Myocyte (in vitro differentiated cells): ENCODE measurements around the gene TIMM29. TPM values are rescaled to one million over a fixed set of nuclear protein-coding genes. Genes with fewer than 3 reads are reported as not detected.

Experiments
- DNase-seq: peaks from one replicate; pipeline ENCODE4 v3.0.0-alpha.2; 2012; ENCODE audit warnings: low read depth
- total RNA-seq: library from RNA; depleted of rRNA; stranded (reverse); fragments of >200 nt; gene quantifications from 2 replicates; pipeline ENCODE4 v1.2.3, GENCODE V29; 2014

The TIMM29 gene
- total RNA-seq, 1 donor from 2014 or later = 33.8 TPM

- DNase-seq = peak; percentile 97
Measured at GRCh38 chr19:10911579-10912363, 16.8 kb upstream of the TIMM29 start.

DNA sequence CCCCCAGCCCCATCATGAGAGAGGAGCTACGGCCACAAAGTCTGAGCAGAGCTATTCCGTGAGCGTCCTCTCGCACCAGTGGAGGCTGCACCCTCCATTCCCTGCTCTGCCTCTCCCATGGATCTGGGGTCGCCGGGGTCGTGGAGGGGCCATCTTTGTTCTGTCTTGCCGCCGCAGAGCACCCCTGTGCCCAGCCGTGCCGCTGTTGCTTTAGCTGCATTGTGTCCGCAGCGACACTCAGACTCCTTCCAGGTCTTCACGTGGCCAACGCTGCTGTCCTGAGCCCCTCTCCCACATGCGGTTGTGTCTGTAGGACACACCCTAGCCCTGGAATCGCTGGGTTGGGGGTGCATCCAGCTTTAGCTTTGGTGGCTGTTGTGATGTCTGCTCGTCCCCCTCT is 16.0 kb upstream of the TIMM29 start:
- no peak for DNase-seq

GRCh38 chr19:10913716-10914340 is 14.8 kb upstream of the TIMM29 start:
- no peak for DNase-seq

DNA sequence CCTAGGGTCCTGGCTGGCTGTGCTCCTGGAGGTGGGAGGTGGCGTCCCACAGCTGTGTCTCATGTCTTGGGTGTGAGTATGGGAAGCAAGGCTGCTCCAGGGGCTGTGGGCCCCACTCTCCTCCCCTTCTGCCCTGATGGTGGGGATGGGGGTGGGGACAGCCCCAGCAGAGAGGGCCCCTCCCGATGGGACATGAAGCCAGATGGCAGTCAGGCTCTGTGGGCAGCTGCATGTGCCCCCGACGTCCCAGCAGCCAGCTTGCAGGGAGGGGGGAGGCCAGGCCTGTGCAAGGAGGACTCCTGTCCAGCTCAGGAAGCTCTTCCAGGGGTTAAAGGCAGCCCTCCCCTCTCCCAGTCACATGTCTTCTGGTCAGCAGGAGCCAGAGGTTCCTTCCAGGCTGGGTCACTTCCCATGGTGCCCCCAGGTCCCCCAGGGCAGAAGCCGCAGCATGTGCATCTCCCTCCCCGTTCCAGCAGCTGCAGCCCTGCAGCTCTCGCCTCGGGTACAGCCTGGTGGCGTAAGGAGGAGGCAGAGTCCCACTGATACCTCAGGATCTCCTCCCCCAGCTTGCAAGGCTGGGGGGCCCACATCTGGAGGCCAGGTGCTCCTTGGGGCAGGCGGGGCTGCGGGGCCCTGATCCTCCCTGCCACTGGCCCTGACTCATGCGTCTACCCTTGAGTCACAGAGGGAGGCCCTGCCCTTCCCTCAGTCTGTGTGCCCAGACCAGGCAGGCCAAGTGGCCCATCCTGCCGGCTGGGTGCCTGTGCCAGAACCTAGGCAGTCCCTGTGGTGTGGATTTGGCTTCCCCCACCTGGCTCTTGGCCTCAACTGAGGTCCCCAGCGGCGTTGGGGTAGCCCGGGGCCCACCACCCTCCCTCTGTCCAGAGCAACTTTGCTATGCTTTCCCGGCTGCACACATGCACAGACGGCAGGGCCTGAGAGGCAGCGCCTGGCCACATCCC is 13.2 kb upstream of the TIMM29 start:
- DNase-seq = peak; percentile 87

DNA sequence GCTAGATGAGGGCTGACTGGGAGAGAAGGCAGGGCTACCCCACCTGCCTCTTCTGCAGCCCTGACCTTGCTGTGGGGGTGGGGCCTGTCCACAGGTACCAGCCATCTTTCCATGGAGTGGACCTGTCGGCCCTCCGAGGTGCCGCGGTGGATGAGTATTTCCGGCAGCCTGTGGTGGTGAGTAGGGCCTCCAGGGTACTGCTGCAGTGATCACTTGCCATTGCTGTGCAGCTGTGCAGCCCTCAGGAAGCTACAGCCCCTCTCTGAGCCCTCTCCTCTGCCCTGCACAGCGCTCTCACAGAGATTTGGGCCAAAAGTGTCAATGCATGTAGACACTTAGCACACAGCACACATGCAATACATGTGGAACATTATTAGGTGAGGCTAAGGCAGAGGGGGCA is 12.0 kb upstream of the TIMM29 start:
- no peak for DNase-seq

DNA sequence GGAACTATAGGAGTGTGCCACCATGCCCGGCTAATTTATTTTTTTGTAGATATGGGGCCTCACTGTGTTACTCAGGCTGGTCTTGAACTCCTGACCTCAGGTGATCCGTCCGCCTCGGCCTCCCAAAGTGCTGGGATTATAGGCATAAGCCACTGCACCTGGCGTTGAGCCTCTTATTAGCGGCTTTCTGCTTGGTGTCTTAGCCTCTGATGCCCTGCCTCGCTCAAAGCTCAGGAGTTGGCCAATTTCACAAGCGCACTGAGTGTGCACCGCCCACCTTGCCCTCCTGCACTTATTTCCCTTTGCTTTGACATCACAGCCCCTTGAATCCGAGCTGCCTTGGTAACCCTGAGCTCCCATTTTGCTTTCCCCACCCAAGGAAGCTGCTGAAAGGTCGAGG is 10.3 kb upstream of the TIMM29 start:
- DNase-seq = no peak

- no peak for DNase-seq
Measured at GRCh38 chr19:10919352-10920287, 9.0 kb upstream of the TIMM29 start.

- DNase-seq = no peak
Measured at GRCh38 chr19:10920288-10920655, 8.3 kb upstream of the TIMM29 start.

DNA sequence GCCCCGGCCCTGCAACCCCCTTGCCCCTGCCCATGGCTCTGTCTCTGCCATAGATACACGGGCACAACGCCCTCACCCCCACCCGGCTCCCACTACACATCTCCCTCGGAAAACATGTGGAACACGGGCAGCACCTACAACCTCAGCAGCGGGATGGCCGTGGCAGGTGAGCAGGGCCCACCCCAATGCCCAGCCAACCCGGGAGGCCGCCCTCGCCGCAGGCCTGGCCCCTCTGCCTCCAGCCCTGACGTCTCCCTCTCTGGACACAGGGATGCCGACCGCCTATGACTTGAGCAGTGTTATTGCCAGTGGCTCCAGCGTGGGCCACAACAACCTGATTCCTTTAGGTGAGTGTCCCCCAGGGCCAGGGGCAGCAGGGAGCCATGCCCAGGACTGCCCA is 7.8 kb upstream of the TIMM29 start:
- no peak for DNase-seq

DNA sequence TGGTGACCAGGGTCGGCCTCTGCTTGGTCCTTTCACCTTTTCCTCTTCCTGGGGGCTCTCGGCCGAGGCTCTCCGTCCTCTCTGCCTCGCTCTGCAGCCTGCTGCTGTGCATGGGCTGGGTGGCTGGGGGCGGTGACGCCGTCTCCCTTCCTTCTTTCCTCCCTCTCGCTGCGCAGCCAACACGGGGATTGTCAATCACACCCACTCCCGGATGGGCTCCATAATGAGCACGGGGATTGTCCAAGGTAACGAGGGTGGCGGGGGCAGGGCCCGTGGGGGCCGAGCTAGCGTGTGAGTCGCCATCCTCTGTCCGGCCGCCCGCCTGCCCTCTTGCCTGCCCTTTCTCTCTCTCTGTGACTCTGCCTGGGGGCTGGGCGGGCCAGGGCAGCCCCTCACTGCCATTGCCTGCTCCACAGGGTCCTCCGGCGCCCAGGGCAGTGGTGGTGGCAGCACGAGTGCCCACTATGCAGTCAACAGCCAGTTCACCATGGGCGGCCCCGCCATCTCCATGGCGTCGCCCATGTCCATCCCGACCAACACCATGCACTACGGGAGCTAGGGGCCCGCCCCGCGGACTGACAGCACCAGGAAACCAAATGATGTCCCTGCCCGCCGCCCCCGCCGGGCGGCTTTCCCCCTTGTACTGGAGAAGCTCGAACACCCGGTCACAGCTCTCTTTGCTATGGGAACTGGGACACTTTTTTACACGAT is 7.3 kb upstream of the TIMM29 start:
- no peak for DNase-seq

DNA sequence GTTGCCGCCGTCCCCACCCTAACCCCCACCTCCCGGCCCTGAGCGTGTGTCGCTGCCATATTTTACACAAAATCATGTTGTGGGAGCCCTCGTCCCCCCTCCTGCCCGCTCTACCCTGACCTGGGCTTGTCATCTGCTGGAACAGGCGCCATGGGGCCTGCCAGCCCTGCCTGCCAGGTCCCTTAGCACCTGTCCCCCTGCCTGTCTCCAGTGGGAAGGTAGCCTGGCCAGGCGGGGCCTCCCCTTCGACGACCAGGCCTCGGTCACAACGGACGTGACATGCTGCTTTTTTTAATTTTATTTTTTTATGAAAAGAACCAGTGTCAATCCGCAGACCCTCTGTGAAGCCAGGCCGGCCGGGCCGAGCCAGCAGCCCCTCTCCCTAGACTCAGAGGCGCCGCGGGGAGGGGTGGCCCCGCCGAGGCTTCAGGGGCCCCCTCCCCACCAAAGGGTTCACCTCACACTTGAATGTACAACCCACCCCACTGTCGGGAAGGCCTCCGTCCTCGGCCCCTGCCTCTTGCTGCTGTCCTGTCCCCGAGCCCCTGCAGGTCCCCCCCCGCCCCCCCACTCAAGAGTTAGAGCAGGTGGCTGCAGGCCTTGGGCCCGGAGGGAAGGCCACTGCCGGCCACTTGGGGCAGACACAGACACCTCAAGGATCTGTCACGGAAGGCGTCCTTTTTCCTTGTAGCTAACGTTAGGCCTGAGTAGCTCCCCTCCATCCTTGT is 6.5 kb upstream of the TIMM29 start:
- DNase-seq = no peak

DNA sequence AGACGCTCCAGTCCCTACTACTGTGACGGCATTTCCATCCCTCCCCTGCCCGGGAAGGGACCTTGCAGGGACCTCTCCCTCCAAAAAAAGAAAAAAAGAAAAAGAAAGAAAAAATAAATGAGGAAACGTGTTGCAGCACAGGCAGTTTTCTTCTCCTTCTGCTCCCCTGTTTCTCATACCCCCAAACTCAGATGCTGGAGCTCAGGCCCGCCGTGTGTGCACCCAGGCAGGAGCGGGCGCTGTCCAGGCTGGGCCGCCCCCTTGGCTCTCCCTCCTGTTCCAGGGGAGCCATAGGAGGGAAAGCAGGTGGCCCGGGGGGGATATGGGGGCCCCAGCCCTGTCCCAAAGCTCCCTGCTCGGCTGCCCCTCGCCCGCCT is 6.0 kb upstream of the TIMM29 start:
- DNase-seq = no peak

DNA sequence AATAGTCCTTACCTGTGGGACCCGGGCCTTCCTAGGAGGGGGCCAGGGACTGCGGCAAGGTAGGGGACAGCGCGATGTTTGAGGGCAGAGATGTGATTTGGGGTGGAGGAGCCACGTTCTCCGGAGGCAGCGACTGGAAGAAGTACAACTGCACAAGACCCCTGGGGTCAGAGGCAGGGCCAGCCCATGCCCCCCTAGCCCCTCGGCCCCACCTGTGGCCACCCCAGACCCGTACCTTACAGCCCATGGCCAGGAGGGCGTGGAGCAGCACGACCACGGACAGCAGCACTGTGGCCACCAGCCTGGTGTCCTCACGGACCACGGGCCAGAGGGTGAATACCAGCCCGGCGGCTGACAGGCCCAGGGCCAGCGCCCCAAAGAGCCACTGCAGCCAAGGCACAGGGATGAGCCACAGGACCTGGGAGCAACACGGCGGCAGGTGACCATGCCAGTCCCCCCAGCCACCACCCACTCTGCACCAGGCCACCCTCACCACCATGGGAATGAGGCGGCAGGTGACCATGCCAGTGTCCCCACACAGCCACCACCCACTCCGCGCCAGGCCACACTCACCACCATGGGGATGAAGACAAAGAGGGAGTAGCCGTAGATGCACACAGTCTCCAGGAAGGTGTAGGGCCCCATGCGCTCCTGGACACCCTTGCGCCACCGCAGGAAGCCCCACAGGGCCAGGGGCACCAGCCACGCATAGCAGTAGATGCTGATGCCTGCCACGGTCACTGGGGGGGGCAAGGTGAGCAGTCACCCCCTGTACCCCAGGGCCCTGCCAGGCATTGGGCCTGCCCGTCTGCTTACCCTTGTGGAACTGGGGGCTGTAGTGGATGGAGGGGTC is 5.1 kb upstream of the TIMM29 start:
- no peak for DNase-seq

- no peak for DNase-seq
Measured at GRCh38 chr19:10924597-10924996, 4.0 kb upstream of the TIMM29 start.

DNA sequence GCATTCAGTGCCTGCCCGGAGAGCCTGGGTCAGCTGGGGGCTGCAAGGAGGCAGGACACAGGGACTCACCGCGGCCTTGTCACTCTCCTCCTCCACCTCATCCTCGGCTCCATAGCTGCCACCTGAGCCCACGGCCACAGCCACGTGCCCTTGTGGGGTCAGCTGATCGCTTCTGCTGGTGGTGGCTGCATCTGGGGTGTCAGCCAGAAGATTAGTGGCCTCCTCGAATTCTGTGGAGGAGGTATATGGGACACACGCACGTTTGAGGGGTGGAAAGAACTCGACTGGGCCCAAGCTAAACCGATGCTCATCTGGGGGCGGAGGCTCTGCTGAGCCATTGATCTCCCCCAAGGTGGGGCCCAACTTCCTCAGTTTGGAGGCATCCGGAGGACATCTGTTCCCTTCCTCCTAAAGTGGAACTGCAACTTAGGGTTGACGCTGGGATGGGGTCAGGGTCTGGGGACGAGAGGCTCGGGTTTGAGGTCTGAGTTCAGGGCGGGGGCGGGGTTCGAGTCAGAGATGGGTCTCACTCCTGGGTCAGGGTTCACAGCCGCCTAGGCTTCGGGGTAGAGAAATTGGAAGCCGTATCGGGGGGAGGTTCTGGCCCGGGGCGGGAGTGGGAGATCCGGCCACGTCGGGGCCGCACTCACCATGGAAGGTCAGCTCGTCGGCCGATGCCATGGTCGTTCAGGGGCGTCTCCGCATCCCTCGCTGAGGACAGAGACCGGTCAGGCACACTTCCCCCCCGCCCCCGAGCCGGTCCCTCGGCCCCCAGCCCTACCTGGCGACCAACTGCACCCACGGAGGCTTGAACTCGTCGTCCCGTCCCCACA is 665 bp upstream of the TIMM29 start:
- peak; percentile 30 for DNase-seq

- DNase-seq = no peak
Measured at GRCh38 chr19:10929402-10929794, 787 bp downstream of the TIMM29 start.

DNA sequence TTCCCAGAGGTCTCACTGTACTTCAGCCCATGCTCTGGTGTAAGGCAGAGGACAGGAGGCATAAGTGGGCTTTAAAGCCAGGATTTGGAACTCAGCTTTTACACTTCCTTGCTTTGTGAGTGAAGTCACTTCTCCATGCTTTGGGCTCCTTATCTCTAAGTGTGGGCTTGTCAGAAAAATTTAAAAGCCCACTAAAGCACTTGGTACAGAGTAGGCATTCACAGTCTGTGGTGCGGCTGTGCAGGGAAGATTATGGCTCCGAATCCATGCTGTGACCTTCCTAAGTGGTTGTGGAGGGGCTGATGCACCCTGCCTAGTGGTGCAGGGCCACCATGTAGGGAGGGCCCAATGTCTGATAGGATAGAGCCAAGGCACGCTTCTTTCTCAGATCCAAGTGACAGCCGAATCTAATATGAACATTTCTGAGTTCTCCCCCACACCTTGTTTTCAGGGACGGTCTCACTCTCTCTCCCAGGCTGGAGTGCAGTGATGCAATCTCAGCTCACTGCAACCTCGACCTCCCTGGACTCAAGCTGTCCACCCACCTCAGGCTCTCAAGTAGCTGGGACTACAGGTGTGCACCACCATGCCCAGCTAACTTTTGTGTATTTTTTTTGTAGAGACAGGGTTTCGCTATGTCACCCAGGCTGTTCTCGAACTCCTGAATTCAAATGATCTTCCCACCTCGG is 6.9 kb downstream of the TIMM29 start:
- DNase-seq = no peak
